Fibroblast of the aortic adventitia (primary cell): ENCODE measurements around the gene BPIFB1. TPM values are rescaled to one million over a fixed set of nuclear protein-coding genes. Genes with fewer than 3 reads are reported as not detected.

Experiments used
- DNase-seq: peaks from one replicate; pipeline ENCODE4 v3.0.0-alpha.2; 2010; ENCODE audit warnings: low read depth
- H3K4me3 ChIP-seq: 2 replicates; pipeline ENCODE4 v1.5.1; 2011; ENCODE audit warnings: low read depth, mild to moderate bottlenecking, control low read depth, low read length, moderate library complexity
- total RNA-seq: library from RNA; depleted of rRNA; stranded (reverse); fragments of >200 nt; gene quantifications from 2 replicates; pipeline ENCODE4 v1.2.3, GENCODE V29; 2012; ENCODE audit warnings: low replicate concordance
- TF ChIP-seq, protein P1 (sequence below): IDR thresholded peaks from 2 replicates; pipeline ENCODE4 v1.5.1; 2011; ENCODE audit warnings: mild to moderate bottlenecking, low read length, control low read depth, inconsistent platforms; ENCODE audit not compliant: insufficient read depth

BPIFB1 gene
- total RNA-seq, 1 donor, result not detected

DNA sequence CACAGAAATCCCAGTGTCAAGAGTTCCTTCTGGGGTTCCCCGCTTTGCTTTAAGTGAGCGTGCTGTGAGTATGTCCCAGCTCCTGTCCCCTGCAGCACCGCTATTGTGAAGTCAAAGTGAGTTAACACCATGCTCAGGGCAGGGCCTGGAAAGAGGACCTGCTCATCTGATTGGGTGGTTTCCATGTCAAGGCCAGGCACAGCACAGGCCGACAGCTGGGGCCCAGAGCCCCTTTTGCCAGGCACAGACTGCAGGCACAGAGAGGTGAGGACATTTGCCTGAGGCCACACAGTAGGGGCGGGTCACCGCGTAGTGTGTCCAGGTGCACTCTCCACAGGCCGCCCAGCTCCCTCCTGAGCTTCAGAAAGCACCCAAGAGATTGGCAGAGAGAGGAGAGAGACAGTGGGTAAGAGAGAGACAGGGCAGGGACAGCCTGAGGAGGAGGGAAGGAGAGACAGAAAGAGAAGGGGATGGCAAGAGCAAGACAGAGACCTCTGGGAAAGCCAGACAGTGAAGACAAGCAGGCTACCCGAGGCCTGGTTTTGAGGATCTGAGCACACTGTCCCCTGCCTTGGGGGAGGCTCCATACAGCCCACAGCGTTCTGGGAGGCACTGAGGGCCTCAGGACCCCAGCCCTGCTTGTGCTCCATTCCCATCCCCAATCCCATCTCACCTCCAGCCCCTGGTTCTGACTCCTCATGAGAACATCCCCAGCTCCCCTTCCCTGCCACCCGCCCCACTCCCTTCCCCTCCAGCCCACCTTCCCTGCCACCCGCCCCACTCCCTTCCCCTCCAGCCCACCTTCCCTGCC is 6.5 kb upstream of the BPIFB1 start:
- H3K4me3 ChIP-seq, result no peak overlapping the region
- TF ChIP-seq, protein P1, sequence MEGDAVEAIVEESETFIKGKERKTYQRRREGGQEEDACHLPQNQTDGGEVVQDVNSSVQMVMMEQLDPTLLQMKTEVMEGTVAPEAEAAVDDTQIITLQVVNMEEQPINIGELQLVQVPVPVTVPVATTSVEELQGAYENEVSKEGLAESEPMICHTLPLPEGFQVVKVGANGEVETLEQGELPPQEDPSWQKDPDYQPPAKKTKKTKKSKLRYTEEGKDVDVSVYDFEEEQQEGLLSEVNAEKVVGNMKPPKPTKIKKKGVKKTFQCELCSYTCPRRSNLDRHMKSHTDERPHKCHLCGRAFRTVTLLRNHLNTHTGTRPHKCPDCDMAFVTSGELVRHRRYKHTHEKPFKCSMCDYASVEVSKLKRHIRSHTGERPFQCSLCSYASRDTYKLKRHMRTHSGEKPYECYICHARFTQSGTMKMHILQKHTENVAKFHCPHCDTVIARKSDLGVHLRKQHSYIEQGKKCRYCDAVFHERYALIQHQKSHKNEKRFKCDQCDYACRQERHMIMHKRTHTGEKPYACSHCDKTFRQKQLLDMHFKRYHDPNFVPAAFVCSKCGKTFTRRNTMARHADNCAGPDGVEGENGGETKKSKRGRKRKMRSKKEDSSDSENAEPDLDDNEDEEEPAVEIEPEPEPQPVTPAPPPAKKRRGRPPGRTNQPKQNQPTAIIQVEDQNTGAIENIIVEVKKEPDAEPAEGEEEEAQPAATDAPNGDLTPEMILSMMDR, result no peak
- DNase-seq, result no peak

DNA sequence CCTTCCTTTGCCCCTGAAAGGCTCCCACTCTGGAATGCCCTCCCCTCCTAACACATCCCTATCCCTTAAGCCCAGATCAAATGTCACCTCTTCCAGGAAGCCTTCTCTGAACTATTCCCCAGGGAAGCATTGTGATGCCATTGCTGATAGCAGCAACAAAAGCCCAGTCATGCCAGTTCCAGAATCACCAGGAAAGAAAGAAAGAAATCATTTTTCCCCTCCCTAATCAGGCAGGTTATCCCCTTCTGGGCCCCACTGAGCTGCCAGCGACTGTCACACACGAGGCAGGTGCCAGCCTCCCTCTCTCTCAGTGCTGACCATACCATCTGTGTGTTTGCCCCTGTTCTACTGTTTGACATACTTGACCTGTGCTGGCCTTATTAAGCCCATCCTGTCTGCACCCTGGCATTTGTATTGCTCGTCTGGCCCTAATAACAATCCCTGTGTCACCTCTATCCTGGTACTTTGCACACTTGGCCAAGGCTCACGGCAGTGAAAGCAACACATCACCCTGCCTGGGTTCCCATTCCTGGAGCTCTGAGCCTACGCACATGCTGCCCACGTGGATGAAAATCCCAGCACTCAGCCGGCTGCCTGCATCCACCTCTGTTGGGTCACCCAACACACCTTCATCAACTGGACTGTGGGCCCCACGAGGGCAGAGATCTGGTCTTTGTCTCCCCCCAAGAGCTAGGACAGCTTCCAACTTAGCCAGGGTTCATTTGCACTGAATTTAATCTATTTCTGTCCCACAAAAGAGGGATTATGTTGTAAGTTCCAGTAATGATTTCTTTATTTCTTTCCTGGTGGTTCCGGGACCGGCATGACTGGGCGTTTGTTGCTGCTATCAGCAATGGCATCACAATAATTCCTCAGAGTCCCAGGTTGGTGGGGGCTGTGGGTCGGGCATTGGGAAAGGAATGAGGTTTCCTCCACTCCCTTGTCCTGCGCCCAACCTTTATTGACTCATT is 5.3 kb upstream of the BPIFB1 start:
- TF ChIP-seq, protein P1, result no peak
- no peak for DNase-seq
- H3K4me3 ChIP-seq, result no peak overlapping the region

DNA sequence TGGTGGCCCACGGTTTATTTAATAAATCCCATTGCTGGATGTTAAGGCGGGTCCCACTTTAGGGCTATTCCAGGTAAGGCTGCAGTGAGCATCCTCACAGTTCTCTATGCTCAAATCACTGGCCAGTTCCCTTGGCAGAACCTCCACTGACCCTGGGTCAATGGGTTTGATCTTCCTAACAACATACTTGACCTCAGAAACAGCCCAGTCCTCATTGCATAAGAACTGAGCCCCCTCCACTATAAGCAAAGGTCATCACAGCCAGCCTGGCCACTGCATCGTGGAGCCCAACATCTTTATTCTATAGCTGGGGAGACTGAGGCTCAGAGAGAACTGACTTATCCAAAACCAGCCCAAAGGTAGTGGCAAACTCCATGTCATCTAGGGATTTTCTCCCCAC is 4.3 kb upstream of the BPIFB1 start:
- H3K4me3 ChIP-seq, result no peak overlapping the region
- DNase-seq, result no peak
- TF ChIP-seq, protein P1, result no peak

DNA sequence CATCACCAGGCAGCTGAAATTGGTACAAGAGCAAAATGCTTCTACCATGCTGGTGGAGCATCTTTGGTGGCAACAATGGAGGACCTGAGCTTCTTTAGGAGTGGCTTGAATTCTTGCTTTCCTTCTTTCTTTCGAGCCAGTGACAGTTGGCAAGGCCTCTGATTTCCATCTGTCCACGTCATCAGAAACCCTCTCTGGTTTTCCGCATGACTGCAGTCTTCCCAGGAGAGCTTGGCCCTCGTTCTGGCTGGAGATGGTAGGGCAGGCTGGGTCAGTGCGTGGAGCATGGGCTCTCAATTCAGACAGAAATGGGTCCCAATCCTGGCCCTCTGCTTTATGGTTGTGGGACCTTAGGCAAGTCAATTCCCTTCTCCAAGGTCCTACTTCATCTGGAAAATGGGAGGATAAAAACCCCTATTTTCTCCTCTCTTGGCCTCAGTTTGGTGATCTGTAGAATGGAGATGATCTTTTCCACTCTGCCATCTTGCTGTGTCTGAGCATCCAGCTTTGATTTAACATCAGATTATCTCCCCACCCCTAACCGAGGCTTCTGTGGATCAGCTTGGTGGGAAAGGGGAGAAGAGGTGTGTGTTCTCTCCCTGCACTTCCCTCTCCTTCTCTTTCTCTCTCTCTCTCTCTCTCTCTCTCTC is 3.6 kb upstream of the BPIFB1 start:
- DNase-seq, result no peak
- H3K4me3 ChIP-seq, result no peak overlapping the region
- TF ChIP-seq, protein P1, result no peak

DNA sequence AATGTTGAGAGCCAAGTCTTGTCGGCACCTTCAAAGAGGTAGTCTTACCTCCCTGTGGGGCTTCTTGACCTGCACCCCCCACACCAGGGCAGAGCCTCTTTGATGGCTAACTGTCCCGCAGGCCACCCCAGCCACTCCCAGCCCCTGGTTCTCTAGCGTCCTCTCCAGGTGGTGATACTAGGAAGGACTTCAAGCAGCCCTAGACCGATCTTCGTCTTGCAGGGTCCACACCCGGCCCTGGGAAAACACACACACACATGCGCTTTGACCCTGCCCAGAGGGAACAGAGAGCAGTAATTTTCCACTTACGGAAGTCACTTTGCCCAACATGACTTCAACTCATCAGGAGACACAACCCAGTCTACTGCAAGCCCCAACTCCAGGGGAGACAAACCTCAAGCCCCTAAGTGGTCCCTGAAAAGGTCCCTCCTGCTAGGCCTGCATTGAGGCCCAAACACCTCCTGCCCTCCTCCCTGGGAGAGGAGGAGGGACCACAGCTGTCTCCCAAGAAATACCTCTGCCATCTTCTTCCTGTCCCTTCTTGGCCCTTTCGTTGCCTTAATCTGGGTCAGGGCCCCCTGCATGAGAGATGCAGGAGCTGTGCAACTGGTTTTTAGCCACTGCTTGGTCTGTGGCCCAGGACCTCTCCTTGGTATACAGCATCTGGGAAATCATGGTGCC is 2.9 kb upstream of the BPIFB1 start:
- no peak for DNase-seq
- H3K4me3 ChIP-seq, result no peak overlapping the region
- TF ChIP-seq, protein P1, result no peak

DNA sequence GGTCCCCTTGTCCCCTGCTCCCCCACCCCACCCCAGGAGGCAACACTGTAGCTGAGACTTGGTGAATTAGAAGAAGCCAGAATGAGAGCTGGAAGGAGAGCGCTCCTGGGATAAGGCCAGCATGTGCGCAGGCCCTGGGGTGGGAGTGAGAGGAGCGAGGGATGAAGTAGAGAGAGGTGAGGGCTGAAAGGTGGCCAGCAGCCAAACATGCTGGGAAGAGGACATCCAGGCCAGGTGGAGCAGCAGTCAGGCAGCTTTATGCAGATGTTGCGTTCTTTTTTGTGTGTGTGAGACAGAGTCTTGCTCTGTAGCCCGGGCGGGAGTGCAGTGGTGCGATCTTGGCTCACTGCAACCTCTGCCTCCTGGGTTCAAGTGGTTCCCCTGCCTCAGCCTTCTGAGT is 2.2 kb upstream of the BPIFB1 start:
- no peak for DNase-seq

More for the DNA sequence above, 2.2 kb upstream of the BPIFB1 start:
- TF ChIP-seq, protein P1, result no peak
- no peak overlapping the region for H3K4me3 ChIP-seq
